HepG2 (cell line): Measurements from ENCODE around the gene POU2F1. TPM values are rescaled to one million over a fixed set of nuclear protein-coding genes. Genes with fewer than 3 reads are reported as not detected.
"Not testable (repeated sequence)": the region's sequence is repeated elsewhere in the genome, so short reads cannot be mapped to it uniquely, and the experiment has no call there.

Experiments
- ATAC-seq: fragments of 200-7000 bp; cut with Tn5 transposase; 3 replicates; pipeline ENCODE4 v1.9.1; 2020; ENCODE audit warnings: mild to moderate bottlenecking, moderate library complexity
- BruUV-seq: library from RNA; stranded (reverse); fragments of 400-500 nt; replicated peaks from 2 replicates; lab custom pipeline; 2021; lab: Mats Ljungman, UMichigan
- CTCF ChIA-PET: fragments of 300-600 bp; formaldehyde crosslinking; extraction: SDS; loops from one replicate; lab custom pipeline; 2021; ENCODE audit warnings: low total read pairs, inconsistent platforms, low intra/inter-chr PET ratio; lab: Yijun Ruan, JAX
- POLR2A ChIA-PET: fragments of 350-600 bp; sonication (Branson Sonifier 250); formaldehyde crosslinking; loops from one replicate; lab custom pipeline; 2020; ENCODE audit warnings: antibody characterized with exemption, inconsistent platforms; lab: Yijun Ruan, JAX
- DNase-seq: peaks from one replicate; pipeline ENCODE4 v3.0.0-alpha.2; 2015; ENCODE audit warnings: low spot score
- FAIRE-seq: peaks from 3 replicates; lab custom pipeline; 2011; peaks lifted over from hg19 to GRCh38; lab: Jason Lieb, UNC
- H2AFZ ChIP-seq: one replicate; pipeline ENCODE4 v1.6.1; 2011; ENCODE audit warnings: low read length, inconsistent platforms
- H3K27ac ChIP-seq: fragments of 300-600 bp; 3 replicates; pipeline ENCODE4 v1.8.0; 2011; ENCODE audit warnings: mixed run types, mild to moderate bottlenecking, mixed read lengths, low read length, inconsistent platforms; ENCODE audit not compliant: insufficient read depth; ENCODE audit errors: extremely low read length
- H3K27me3 ChIP-seq, 2 experiments: fragments of 200-600 bp in 1 of 2; 2 replicates in 1 of 2; 3 replicates in 1 of 2; pipeline versions ENCODE4 v1.6.0 to v1.8.0; 2011; ENCODE audit warnings: low read length in 2 of 2, mild to moderate bottlenecking in 2 of 2, moderate library complexity in 2 of 2, inconsistent platforms in 1 of 2; ENCODE audit not compliant: insufficient read depth in 2 of 2, control insufficient read depth in 1 of 2
- H3K36me3 ChIP-seq, 2 experiments: fragments of 200-600 bp in 1 of 2; replicated peaks in 1 of 2; 2 replicates in 1 of 2; 3 replicates in 1 of 2; pipeline versions ENCODE4 v1.5.1 to v1.8.0; 2011; ENCODE audit warnings: low read length in 2 of 2, inconsistent platforms in 1 of 2; ENCODE audit not compliant: insufficient read depth in 2 of 2, control insufficient read depth in 1 of 2
- H3K4me1 ChIP-seq: 2 replicates; pipeline ENCODE4 v1.5.1; 2012; ENCODE audit warnings: low read length, inconsistent platforms; ENCODE audit not compliant: insufficient read depth
- H3K4me2 ChIP-seq: 2 replicates; pipeline ENCODE4 v1.6.0; 2011; ENCODE audit warnings: low read depth, low read length, inconsistent platforms
- H3K4me3 ChIP-seq, 3 experiments: fragments of 200-600 bp in 1 of 3; sonication (generic), shearing (Covaris generic) in 1 of 3; replicated peaks in 1 of 3; 2 replicates each; pipeline ENCODE4 v1.5.1; 2011 to 2016; ENCODE audit warnings: low read length in 3 of 3, inconsistent platforms in 2 of 3, low read depth in 2 of 3, mild to moderate bottlenecking in 2 of 3, control low read depth in 1 of 3, mixed read lengths in 1 of 3; ENCODE audit not compliant: insufficient read depth in 1 of 3
- H3K79me2 ChIP-seq: one replicate; pipeline ENCODE4 v1.6.1; 2011; ENCODE audit warnings: low read length, inconsistent platforms; ENCODE audit not compliant: insufficient read depth
- H3K9ac ChIP-seq: 2 replicates; pipeline ENCODE4 v1.6.0; 2011; ENCODE audit warnings: mild to moderate bottlenecking, low read depth, low read length, inconsistent platforms; ENCODE audit not compliant: insufficient read depth
- H3K9me3 ChIP-seq: 2 replicates; pipeline ENCODE4 v1.5.1; 2012; ENCODE audit warnings: mild to moderate bottlenecking, low read length
- H4K20me1 ChIP-seq: 2 replicates; pipeline ENCODE4 v1.6.0; 2011; ENCODE audit warnings: inconsistent platforms, mild to moderate bottlenecking, low read length, moderate library complexity; ENCODE audit not compliant: insufficient read depth
- CSRNP1 ChIP-seq: sonication (generic); formaldehyde crosslinking; IDR thresholded peaks from 2 replicates; pipeline ENCODE4 v1.8.1; 2023; ENCODE audit warnings: mild to moderate bottlenecking, missing genetic modification reagents
- EHMT2 ChIP-seq: fragments of 200-600 bp; sonication (generic); IDR thresholded peaks from 2 replicates; pipeline ENCODE4 v1.7.0; 2017; ENCODE audit warnings: antibody characterized with exemption, low read depth, low read length, borderline replicate concordance
- FOXC1 ChIP-seq: sonication (generic); formaldehyde crosslinking; IDR thresholded peaks from 2 replicates; pipeline ENCODE4 v1.8.0; 2022; ENCODE audit warnings: mild to moderate bottlenecking, missing genetic modification reagents, borderline replicate concordance
- SOX6 ChIP-seq, 2 experiments: fragments of 450-650 bp in 1 of 2; sonication (generic) in 1 of 2; formaldehyde crosslinking in 1 of 2; IDR thresholded peaks; 2 replicates each; pipeline versions ENCODE4 v1.4.0 to v1.6.1; 2017 to 2020; ENCODE audit warnings: antibody characterized with exemption in 1 of 2, mild to moderate bottlenecking in 1 of 2, missing genetic modification reagents in 1 of 2
- TCF12 ChIP-seq, 2 experiments: fragments of 450-650 bp in 1 of 2; sonication (generic) in 1 of 2; formaldehyde crosslinking in 1 of 2; IDR thresholded peaks; 2 replicates each; pipeline versions ENCODE4 v1.6.1 to v1.8.0; 2017 to 2022; ENCODE audit warnings: antibody characterized with exemption in 1 of 2, mild to moderate bottlenecking in 1 of 2, missing genetic modification reagents in 1 of 2, moderate library complexity in 1 of 2
- ZBTB3 ChIP-seq: sonication (generic); formaldehyde crosslinking; IDR thresholded peaks from 2 replicates; pipeline ENCODE4 v1.4.0; 2020; ENCODE audit warnings: low read depth, mild to moderate bottlenecking, moderate library complexity, missing genetic modification reagents, borderline replicate concordance
- ZFP36L2 ChIP-seq: sonication (generic); formaldehyde crosslinking; IDR thresholded peaks from 2 replicates; pipeline ENCODE4 v1.4.0; 2020; ENCODE audit warnings: missing genetic modification reagents
- ZNF124 ChIP-seq: sonication (generic); formaldehyde crosslinking; IDR thresholded peaks from 2 replicates; pipeline ENCODE4 v1.4.0; 2020; ENCODE audit warnings: missing genetic modification reagents
- ZNF20 ChIP-seq: sonication (generic); formaldehyde crosslinking; IDR thresholded peaks from 2 replicates; pipeline ENCODE4 v1.4.0; 2020; ENCODE audit warnings: mild to moderate bottlenecking, moderate library complexity, missing genetic modification reagents
- ZNF225 ChIP-seq: sonication (generic); formaldehyde crosslinking; IDR thresholded peaks from 2 replicates; pipeline ENCODE4 v1.4.0; 2020; ENCODE audit warnings: mild to moderate bottlenecking, missing genetic modification reagents
- ZNF24 ChIP-seq: fragments of 450-650 bp; IDR thresholded peaks from 2 replicates; pipeline ENCODE4 v1.6.1; 2017; ENCODE audit warnings: antibody characterized with exemption, mild to moderate bottlenecking
- ZNF292 ChIP-seq: sonication (generic); formaldehyde crosslinking; IDR thresholded peaks from 2 replicates; pipeline ENCODE4 v1.8.1; 2022; ENCODE audit warnings: mild to moderate bottlenecking, low read depth, missing genetic modification reagents, borderline replicate concordance
- ZNF335 ChIP-seq: sonication (generic); formaldehyde crosslinking; IDR thresholded peaks from 2 replicates; pipeline ENCODE4 v1.4.0; 2020; ENCODE audit warnings: missing genetic modification reagents
- ZNF737 ChIP-seq: sonication (generic); formaldehyde crosslinking; IDR thresholded peaks from 2 replicates; pipeline ENCODE4 v1.5.0; 2020; ENCODE audit warnings: missing genetic modification reagents, mild to moderate bottlenecking, borderline replicate concordance
- ZNF75D ChIP-seq: sonication (generic); formaldehyde crosslinking; IDR thresholded peaks from 2 replicates; pipeline ENCODE4 v1.8.1; 2023; ENCODE audit warnings: missing genetic modification reagents, mild to moderate bottlenecking, borderline replicate concordance
- WGBS: methylation state at CpG from one replicate; pipeline ENCODE4 v1.1.6; 2017; ENCODE audit warnings: low lambda C conversion rate; 5-methylcytosine and 5-hydroxymethylcytosine counted together
- in situ Hi-C: cut with HindIII; loops from 2 replicates; pipeline ENCODE4 v1.10.0; 2017; ENCODE audit warnings: low pct_unique_long_range_greater_than_20kb; ENCODE audit not compliant: extremely low pct_ligation_motif_present
- intact Hi-C: fragments of 100-400 bp; cut with micrococcal nuclease; formaldehyde crosslinking; loops from one replicate; pipeline ENCODE4 v1.10.0; 2022; ENCODE audit not compliant: unreplicated experiment
- polyA plus RNA-seq, 8 experiments: library from polyadenylated mRNA; depleted of rRNA in 3 of 8; stranded (reverse) in 7 of 8; unstranded in 1 of 8; fragments of >200 nt; fragmentation: Illumina TruSeq in 4 of 8; extraction: Trizol in 4 of 8; gene quantifications; 2 replicates each; pipeline versions ENCODE4 v1.2.1 to v1.2.3, GENCODE V29; 2011 to 2016; ENCODE audit warnings: low read depth in 4 of 8, missing spikeins in 1 of 8, mixed read lengths in 1 of 8; ENCODE audit not compliant: insufficient read depth in 1 of 8
- total RNA-seq, 5 experiments: library from RNA; depleted of rRNA; stranded (reverse); fragments of >200 nt; fragmentation: Illumina TruSeq; extraction: Trizol; gene quantifications; 2 replicates each; pipeline ENCODE4 v1.2.3, GENCODE V29; 2016; ENCODE audit warnings: low read depth in 1 of 5
- TF ChIP-seq, protein P1 (sequence below): sonication (generic); formaldehyde crosslinking; IDR thresholded peaks from 2 replicates; pipeline ENCODE4 v1.4.0; 2020; ENCODE audit warnings: mild to moderate bottlenecking, missing genetic modification reagents

The POU2F1 gene
- total and polyA plus RNA-seq, 2 of the 13 experiments (the other 11 are each of a cell fraction or from before 2014, with no cell fraction given): 10.2 to 13.0 TPM

DNA sequence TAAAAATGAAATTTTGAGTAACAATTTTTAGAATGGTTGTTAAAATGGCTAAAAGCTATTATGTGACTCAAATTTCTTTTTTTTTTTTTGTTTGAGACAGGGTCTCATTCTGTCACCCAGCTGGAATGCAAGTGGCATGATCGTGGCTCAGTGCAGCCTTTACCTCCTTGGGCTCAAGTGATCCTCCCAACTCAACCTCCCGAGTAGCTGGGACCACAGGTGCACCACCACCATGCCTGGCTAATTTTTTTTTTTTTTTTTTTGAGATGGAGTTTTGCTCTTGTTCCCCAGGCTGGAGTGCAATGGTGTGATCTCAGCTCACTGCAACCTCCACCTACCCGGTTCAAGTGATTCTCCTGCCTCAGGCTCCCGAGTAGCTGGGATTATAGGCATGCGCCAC lies 24.5 kb downstream of the POU2F1 start:
- H3K4me1 ChIP-seq, H4K20me1 ChIP-seq, FAIRE-seq, ATAC-seq, H3K9me3 ChIP-seq, in situ Hi-C loops, CTCF ChIA-PET, H3K27ac ChIP-seq, BruUV-seq, H2AFZ ChIP-seq, H3K27me3 ChIP-seq, DNase-seq, H3K4me2 ChIP-seq, H3K9ac ChIP-seq, H3K4me3 ChIP-seq, H3K36me3 ChIP-seq, intact Hi-C loops: not testable (repeated sequence)
- 94% methylated on average over 4 of the region's 5 CpGs for WGBS
- H3K79me2 ChIP-seq: peaks cover 50% of the 10 kb centered on the region
- POLR2A ChIA-PET: interaction anchor here (2.1 kb wide), 1 partner anchor 25 kb away, joined by 5 read pairs; the partner anchor contains the start of gene POU2F1

- Histone ChIP-seq H4K20me1 (no peaks in the 10 kb centered on the region), H3K9me3 (no peaks in the 10 kb centered on the region), H3K27me3 (no peaks in the 10 kb centered on the region), H3K79me2 (peaks cover 44% of the 10 kb centered on the region), H3K4me1 (peaks cover 5% of the 10 kb centered on the region; the same call in 1 of the 2 replicates), H3K36me3 (no peaks in the 10 kb centered on the region), H3K27ac (no peak overlapping the region), H3K4me3 (no peak overlapping the region), H3K9ac (no peak overlapping the region), H2AFZ (no peak overlapping the region), H3K4me2 (no peak overlapping the region)
- no TSS peak for BruUV-seq
- ATAC-seq (no peak), FAIRE-seq (no peak), DNase-seq (no peak)
- in situ Hi-C loops (no loop called here), intact Hi-C loops (no loop called here)
- CTCF ChIA-PET: no interaction called here
- POLR2A ChIA-PET: no interaction called here
- 79% methylated on average over 5 of the region's 5 CpGs for WGBS
- no peak for TF ChIP-seq ZNF20 (CRISPR knock-in tag)
- no peak for TF ChIP-seq CSRNP1 (CRISPR knock-in tag)
- no peak for TF ChIP-seq ZNF124 (CRISPR knock-in tag)
- TF ChIP-seq ZFP36L2 (CRISPR knock-in tag): no peak
- no peak for TF ChIP-seq ZNF292 (CRISPR knock-in tag)
- no peak for TF ChIP-seq ZNF335 (CRISPR knock-in tag)
- TF ChIP-seq, protein P1, sequence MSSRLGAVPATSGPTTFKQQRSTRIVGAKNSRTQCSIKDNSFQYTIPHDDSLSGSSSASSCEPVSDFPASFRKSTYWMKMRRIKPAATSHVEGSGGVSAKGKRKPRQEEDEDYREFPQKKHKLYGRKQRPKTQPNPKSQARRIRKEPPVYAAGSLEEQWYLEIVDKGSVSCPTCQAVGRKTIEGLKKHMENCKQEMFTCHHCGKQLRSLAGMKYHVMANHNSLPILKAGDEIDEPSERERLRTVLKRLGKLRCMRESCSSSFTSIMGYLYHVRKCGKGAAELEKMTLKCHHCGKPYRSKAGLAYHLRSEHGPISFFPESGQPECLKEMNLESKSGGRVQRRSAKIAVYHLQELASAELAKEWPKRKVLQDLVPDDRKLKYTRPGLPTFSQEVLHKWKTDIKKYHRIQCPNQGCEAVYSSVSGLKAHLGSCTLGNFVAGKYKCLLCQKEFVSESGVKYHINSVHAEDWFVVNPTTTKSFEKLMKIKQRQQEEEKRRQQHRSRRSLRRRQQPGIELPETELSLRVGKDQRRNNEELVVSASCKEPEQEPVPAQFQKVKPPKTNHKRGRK (CRISPR knock-in tag): no peak
- TF ChIP-seq TCF12 (IDR thresholded peaks at IDR 0.05): no peak
- TF ChIP-seq TCF12 (CRISPR knock-in tag; IDR thresholded peaks at IDR 0.05): no peak
- no peak for TF ChIP-seq ZBTB3
- TF ChIP-seq ZNF225 (CRISPR knock-in tag): no peak
- no peak for TF ChIP-seq SOX6 (IDR thresholded peaks at IDR 0.05)
- no peak for TF ChIP-seq SOX6 (CRISPR knock-in tag; IDR thresholded peaks at IDR 0.05)
- TF ChIP-seq ZNF75D (CRISPR knock-in tag): no peak
- TF ChIP-seq ZNF24: no peak
- no peak for TF ChIP-seq ZNF737 (CRISPR knock-in tag)
- no peak for TF ChIP-seq FOXC1 (CRISPR knock-in tag)
- TF ChIP-seq EHMT2: no peak
Observed at GRCh38 chr1:167246971-167247370, 26.3 kb downstream of the POU2F1 start.
